ENCODE measurements around the gene ASIC3. TPM values are rescaled to one million over a fixed set of nuclear protein-coding genes. Genes with fewer than 3 reads are reported as not detected.
A peak's percentile ranks its signal among the peaks of the same experiment; 100 is the strongest.

The ASIC3 gene
- total RNA-seq, 1 experiment from 2014 or later, result not detected

- no peak overlapping the region for H3K27ac ChIP-seq
- no peaks in the 10 kb centered on the region for H3K27me3 ChIP-seq (replicated peaks)
- peaks cover 36% of the 10 kb centered on the region for H3K4me1 ChIP-seq (replicated peaks)
- peaks cover 30% of the 10 kb centered on the region for H3K36me3 ChIP-seq
- peak overlapping the region; percentile 74 for H3K4me3 ChIP-seq
- DNase-seq (ENCODE audit: low read depth in 1 of 2, low spot score in 2 of 2), result peak in 1 of 2 experiments; percentile 44
- no peaks in the 10 kb centered on the region for H3K9me3 ChIP-seq (replicated peaks)
Measured at GRCh38 chr7:151060416-151061212, 12.3 kb downstream of the ASIC3 start.

- Histone ChIP-seq H3K4me1 (replicated peaks) (peaks cover 42% of the 10 kb centered on the region), H3K36me3 (peaks cover 38% of the 10 kb centered on the region), H3K9me3 (replicated peaks) (no peaks in the 10 kb centered on the region), H3K4me3 (no peak overlapping the region), H3K27ac (no peak overlapping the region), H3K27me3 (replicated peaks) (no peaks in the 10 kb centered on the region)
- DNase-seq (ENCODE audit: low read depth in 1 of 2, low spot score in 2 of 2), result no peak
Measured at GRCh38 chr7:151061213-151062110, 13.1 kb downstream of the ASIC3 start.

GRCh38 chr7:151062111-151062398, 13.7 kb downstream of the ASIC3 start:
- Histone ChIP-seq H3K27ac (no peak overlapping the region), H3K4me1 (replicated peaks) (peaks cover 38% of the 10 kb centered on the region), H3K4me3 (no peak overlapping the region), H3K9me3 (replicated peaks) (no peaks in the 10 kb centered on the region), H3K36me3 (peaks cover 44% of the 10 kb centered on the region), H3K27me3 (replicated peaks) (no peaks in the 10 kb centered on the region)
- DNase-seq (ENCODE audit: low read depth in 1 of 2, low spot score in 2 of 2), result no peak

GRCh38 chr7:151062399-151063211, 14.3 kb downstream of the ASIC3 start:
- DNase-seq (ENCODE audit: low read depth in 1 of 2, low spot score in 2 of 2), result no peak
- Histone ChIP-seq H3K4me3 (no peak overlapping the region), H3K4me1 (replicated peaks) (peaks cover 33% of the 10 kb centered on the region), H3K27me3 (replicated peaks) (no peaks in the 10 kb centered on the region), H3K27ac (no peak overlapping the region), H3K9me3 (replicated peaks) (no peaks in the 10 kb centered on the region), H3K36me3 (peaks cover 50% of the 10 kb centered on the region)

GRCh38 chr7:151063212-151063561, 14.9 kb downstream of the ASIC3 start:
- H3K27ac ChIP-seq, result no peak overlapping the region
- H3K36me3 ChIP-seq, result peaks cover 54% of the 10 kb centered on the region
- no peak for DNase-seq (ENCODE audit: low read depth in 1 of 2, low spot score in 2 of 2)
- H3K4me1 ChIP-seq (replicated peaks), result peaks cover 36% of the 10 kb centered on the region
- no peak overlapping the region for H3K4me3 ChIP-seq
- no peaks in the 10 kb centered on the region for H3K9me3 ChIP-seq (replicated peaks)
- no peaks in the 10 kb centered on the region for H3K27me3 ChIP-seq (replicated peaks)

GRCh38 chr7:151064454-151064853, 16.1 kb downstream of the ASIC3 start:
- peaks cover 64% of the 10 kb centered on the region for H3K36me3 ChIP-seq

GRCh38 chr7:151064993-151065392, 16.7 kb downstream of the ASIC3 start:
- Histone ChIP-seq H3K4me3 (no peak overlapping the region), H3K4me1 (replicated peaks) (peaks cover 25% of the 10 kb centered on the region), H3K9me3 (replicated peaks) (no peaks in the 10 kb centered on the region), H3K27me3 (replicated peaks) (no peaks in the 10 kb centered on the region), H3K27ac (no peak overlapping the region), H3K36me3 (peaks cover 69% of the 10 kb centered on the region)
- no peak for DNase-seq (ENCODE audit: low read depth in 1 of 2, low spot score in 2 of 2)

More at GRCh38 chr7:151064454-151064853, 16.1 kb downstream of the ASIC3 start:
- Histone ChIP-seq H3K27me3 (replicated peaks) (no peaks in the 10 kb centered on the region), H3K4me3 (no peak overlapping the region), H3K4me1 (replicated peaks) (peaks cover 25% of the 10 kb centered on the region), H3K9me3 (replicated peaks) (no peaks in the 10 kb centered on the region), H3K27ac (no peak overlapping the region)
- DNase-seq (ENCODE audit: low read depth in 1 of 2, low spot score in 2 of 2), result no peak

- H3K36me3 ChIP-seq, result peaks cover 74% of the 10 kb centered on the region
- H3K9me3 ChIP-seq (replicated peaks), result no peaks in the 10 kb centered on the region
Measured at GRCh38 chr7:151065516-151065915, 17.2 kb downstream of the ASIC3 start.

GRCh38 chr7:151066273-151066974, 18.1 kb downstream of the ASIC3 start:
- H3K27ac ChIP-seq, result no peak overlapping the region

More at GRCh38 chr7:151065516-151065915, 17.2 kb downstream of the ASIC3 start:
- no peak overlapping the region for H3K27ac ChIP-seq
- no peak overlapping the region for H3K4me3 ChIP-seq
- DNase-seq (ENCODE audit: low read depth in 1 of 2, low spot score in 2 of 2), result no peak
- H3K4me1 ChIP-seq (replicated peaks), result peaks cover 22% of the 10 kb centered on the region
- H3K27me3 ChIP-seq (replicated peaks), result no peaks in the 10 kb centered on the region

GRCh38 chr7:151068069-151068773, 19.9 kb downstream of the ASIC3 start:
- Histone ChIP-seq H3K27me3 (replicated peaks) (no peaks in the 10 kb centered on the region), H3K36me3 (peaks cover 89% of the 10 kb centered on the region), H3K4me1 (replicated peaks) (peaks cover 14% of the 10 kb centered on the region), H3K27ac (no peak overlapping the region), H3K9me3 (replicated peaks) (no peaks in the 10 kb centered on the region), H3K4me3 (no peak overlapping the region)
- DNase-seq (ENCODE audit: low read depth in 1 of 2, low spot score in 2 of 2), result no peak

More at GRCh38 chr7:151066273-151066974, 18.1 kb downstream of the ASIC3 start:
- Histone ChIP-seq H3K27me3 (replicated peaks) (no peaks in the 10 kb centered on the region), H3K9me3 (replicated peaks) (no peaks in the 10 kb centered on the region), H3K4me1 (replicated peaks) (peaks cover 14% of the 10 kb centered on the region), H3K4me3 (no peak overlapping the region), H3K36me3 (peaks cover 83% of the 10 kb centered on the region)
- no peak for DNase-seq (ENCODE audit: low read depth in 1 of 2, low spot score in 2 of 2)

GRCh38 chr7:151069841-151070573, 21.7 kb downstream of the ASIC3 start:
- peaks cover 14% of the 10 kb centered on the region for H3K4me1 ChIP-seq (replicated peaks)
- no peak overlapping the region for H3K4me3 ChIP-seq
- H3K9me3 ChIP-seq (replicated peaks), result no peaks in the 10 kb centered on the region
- H3K27me3 ChIP-seq (replicated peaks), result no peaks in the 10 kb centered on the region
- DNase-seq (ENCODE audit: low read depth in 1 of 2, low spot score in 2 of 2), result no peak
- H3K36me3 ChIP-seq, result peaks cover 89% of the 10 kb centered on the region
- H3K27ac ChIP-seq, result no peak overlapping the region

- Histone ChIP-seq H3K36me3 (peaks cover 91% of the 10 kb centered on the region), H3K27me3 (replicated peaks) (no peaks in the 10 kb centered on the region), H3K4me1 (replicated peaks) (peaks cover 11% of the 10 kb centered on the region), H3K4me3 (no peak overlapping the region), H3K9me3 (replicated peaks) (no peaks in the 10 kb centered on the region), H3K27ac (no peak overlapping the region)
- DNase-seq (ENCODE audit: low read depth in 1 of 2, low spot score in 2 of 2), result no peak
Measured at GRCh38 chr7:151070574-151070960, 22.2 kb downstream of the ASIC3 start.

Data from SJSA1 (cell line).